GM10266 (cell line): ENCODE data around the gene PER2.
"Not testable (repeated sequence)": the region's sequence is repeated elsewhere in the genome, so short reads cannot be mapped to it uniquely, and the experiment has no call there.

Experiments
- DNase-seq: peaks from one replicate; pipeline ENCODE4 v3.0.0; 2012; ENCODE audit errors: extremely low spot score
- CTCF ChIP-seq: IDR thresholded peaks from 2 replicates; pipeline ENCODE4 v1.5.1; 2012; ENCODE audit warnings: mild to moderate bottlenecking, low read depth; ENCODE audit not compliant: control insufficient read depth, insufficient read depth; ENCODE audit errors: missing control alignments

PER2 gene, protein sequence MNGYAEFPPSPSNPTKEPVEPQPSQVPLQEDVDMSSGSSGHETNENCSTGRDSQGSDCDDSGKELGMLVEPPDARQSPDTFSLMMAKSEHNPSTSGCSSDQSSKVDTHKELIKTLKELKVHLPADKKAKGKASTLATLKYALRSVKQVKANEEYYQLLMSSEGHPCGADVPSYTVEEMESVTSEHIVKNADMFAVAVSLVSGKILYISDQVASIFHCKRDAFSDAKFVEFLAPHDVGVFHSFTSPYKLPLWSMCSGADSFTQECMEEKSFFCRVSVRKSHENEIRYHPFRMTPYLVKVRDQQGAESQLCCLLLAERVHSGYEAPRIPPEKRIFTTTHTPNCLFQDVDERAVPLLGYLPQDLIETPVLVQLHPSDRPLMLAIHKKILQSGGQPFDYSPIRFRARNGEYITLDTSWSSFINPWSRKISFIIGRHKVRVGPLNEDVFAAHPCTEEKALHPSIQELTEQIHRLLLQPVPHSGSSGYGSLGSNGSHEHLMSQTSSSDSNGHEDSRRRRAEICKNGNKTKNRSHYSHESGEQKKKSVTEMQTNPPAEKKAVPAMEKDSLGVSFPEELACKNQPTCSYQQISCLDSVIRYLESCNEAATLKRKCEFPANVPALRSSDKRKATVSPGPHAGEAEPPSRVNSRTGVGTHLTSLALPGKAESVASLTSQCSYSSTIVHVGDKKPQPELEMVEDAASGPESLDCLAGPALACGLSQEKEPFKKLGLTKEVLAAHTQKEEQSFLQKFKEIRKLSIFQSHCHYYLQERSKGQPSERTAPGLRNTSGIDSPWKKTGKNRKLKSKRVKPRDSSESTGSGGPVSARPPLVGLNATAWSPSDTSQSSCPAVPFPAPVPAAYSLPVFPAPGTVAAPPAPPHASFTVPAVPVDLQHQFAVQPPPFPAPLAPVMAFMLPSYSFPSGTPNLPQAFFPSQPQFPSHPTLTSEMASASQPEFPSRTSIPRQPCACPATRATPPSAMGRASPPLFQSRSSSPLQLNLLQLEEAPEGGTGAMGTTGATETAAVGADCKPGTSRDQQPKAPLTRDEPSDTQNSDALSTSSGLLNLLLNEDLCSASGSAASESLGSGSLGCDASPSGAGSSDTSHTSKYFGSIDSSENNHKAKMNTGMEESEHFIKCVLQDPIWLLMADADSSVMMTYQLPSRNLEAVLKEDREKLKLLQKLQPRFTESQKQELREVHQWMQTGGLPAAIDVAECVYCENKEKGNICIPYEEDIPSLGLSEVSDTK (N-terminal part only)

GRCh38 chr2:238287737-238288649, at the start of gene PER2:
Gene PER2, minus strand, starts transcription at chr2:238288610. Its CDS starts 10,674 bp downstream, at chr2:238277936.
- no peak for TF ChIP-seq CTCF
- DNase-seq: peak; percentile 53

GRCh38 chr2:238337846-238338245, 49.4 kb upstream of the PER2 start:
- no peak for DNase-seq
- no peak for TF ChIP-seq CTCF

GRCh38 chr2:238336793-238337444, 48.5 kb upstream of the PER2 start:
- no peak for TF ChIP-seq CTCF
- DNase-seq: no peak

GRCh38 chr2:238336151-238336550, 47.7 kb upstream of the PER2 start:
- no peak for DNase-seq
- TF ChIP-seq CTCF: no peak

GRCh38 chr2:238335591-238335990, 47.2 kb upstream of the PER2 start:
- not testable (repeated sequence) for DNase-seq

DNA sequence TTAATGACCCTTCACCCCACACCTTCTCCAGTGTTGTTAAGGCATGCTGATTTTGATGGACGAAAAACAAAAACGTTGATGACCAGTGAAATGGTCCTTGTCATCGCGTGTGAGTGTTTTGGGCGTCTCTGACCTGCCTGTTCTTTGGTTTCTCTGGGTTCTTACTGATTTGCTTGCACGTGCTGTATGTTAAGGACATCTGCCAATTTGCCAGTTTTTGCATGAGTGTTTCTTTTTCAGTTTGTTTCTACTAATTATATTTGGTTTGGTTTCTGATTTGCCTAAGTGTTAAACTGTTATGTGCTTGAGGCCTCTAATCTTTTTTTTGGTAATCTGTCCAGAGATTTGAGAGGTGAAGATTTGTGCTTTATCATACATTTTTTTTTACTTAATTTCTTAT, 46.5 kb upstream of the PER2 start:
- DNase-seq: no peak

More for the DNA sequence above, 46.5 kb upstream of the PER2 start:
- no peak for TF ChIP-seq CTCF
